Vagina (tissue), 2 donors: ENCODE results near the gene EFHD1. TPM values are rescaled to one million over a fixed set of nuclear protein-coding genes. Genes with fewer than 3 reads are reported as not detected.

Experiments used
- DNase-seq, 2 donors: peaks; one replicate each; pipeline ENCODE4 v3.0.0-alpha.2; 2017; ENCODE audit errors: extremely low spot score in 2 of 2
- H3K27ac ChIP-seq: fragments of 200-600 bp; sonication (generic); one replicate; pipeline ENCODE4 v1.5.1; 2019
- H3K27me3 ChIP-seq: fragments of 200-600 bp; sonication (generic); one replicate; pipeline ENCODE4 v1.5.1; 2019
- H3K36me3 ChIP-seq, 2 donors: fragments of 200-600 bp; sonication (generic); one replicate each; pipeline ENCODE4 v1.5.1; 2017 to 2019
- H3K4me1 ChIP-seq: fragments of 200-600 bp; sonication (generic); one replicate; pipeline ENCODE4 v1.5.1; 2019
- H3K4me3 ChIP-seq, 2 donors: fragments of 200-600 bp; sonication (generic); 1 replicate in 1 of 2; 2 replicates in 1 of 2; pipeline ENCODE4 v1.5.1; 2016 to 2019
- H3K9me3 ChIP-seq: fragments of 200-600 bp; sonication (generic); one replicate; pipeline ENCODE4 v1.5.1; 2019
- POLR2A ChIP-seq, 2 donors: fragments of 450-650 bp; IDR thresholded peaks; one replicate each; pipeline ENCODE4 v1.6.1; 2017; ENCODE audit warnings: antibody characterized with exemption in 2 of 2, mild to moderate bottlenecking in 2 of 2, moderate library complexity in 2 of 2
- POLR2AphosphoS5 ChIP-seq, 2 donors: sonication (generic); formaldehyde crosslinking; IDR thresholded peaks; one replicate each; pipeline ENCODE4 v1.9.0; 2017; ENCODE audit warnings: antibody characterized with exemption in 2 of 2, mild to moderate bottlenecking in 2 of 2, low read depth in 1 of 2; ENCODE audit not compliant: insufficient read depth in 1 of 2
- intact Hi-C: fragments of 100-400 bp; cut with DNase I; formaldehyde crosslinking; loops from one replicate; pipeline ENCODE4 v1.15.1; 2023
- total RNA-seq: library from RNA; depleted of rRNA; stranded (reverse); fragments of >200 nt; gene quantifications from one replicate; pipeline ENCODE4 v1.2.3, GENCODE V29; 2016
- TF ChIP-seq, protein P1 (sequence below), 3 experiments: fragments of 450-650 bp in 2 of 3; fragments of 200-600 bp in 1 of 3; sonication (generic) in 1 of 3; IDR thresholded peaks; one replicate each; pipeline ENCODE4 v1.5.1; 2017 to 2019; ENCODE audit warnings: antibody characterized with exemption in 3 of 3, mild to moderate bottlenecking in 2 of 3, moderate library complexity in 2 of 3

The EFHD1 gene
- total RNA-seq, 1 donor from 2014 or later = 22.6 TPM

DNA sequence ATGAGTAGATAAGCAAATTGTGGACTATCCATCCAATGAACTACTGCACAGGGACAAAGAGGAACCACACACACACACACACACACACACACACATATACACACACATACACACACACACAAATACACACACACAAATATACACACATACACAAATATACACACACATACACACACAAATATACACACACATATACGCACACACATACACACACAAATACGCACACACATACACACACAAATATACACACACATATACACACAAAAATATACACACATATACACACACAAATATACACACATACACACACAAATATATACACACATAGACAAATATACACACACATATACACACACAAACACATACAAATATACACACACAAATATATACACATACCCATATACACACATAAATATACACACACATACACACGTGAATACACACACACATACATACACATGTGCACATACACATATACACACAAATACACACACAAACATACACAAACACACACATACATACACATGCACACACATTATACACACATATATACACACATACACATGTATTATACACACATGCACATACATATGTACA, 19.8 kb upstream of the EFHD1 start:
- Histone ChIP-seq H3K9me3 (no peaks in the 10 kb centered on the region), H3K27me3 (no peaks in the 10 kb centered on the region), H3K36me3 (no peaks in the 10 kb centered on the region), H3K27ac (no peak overlapping the region), H3K4me1 (no peaks in the 10 kb centered on the region), H3K4me3 (no peak overlapping the region)
- intact Hi-C loops = no loop called here
- no peak for DNase-seq
- TF ChIP-seq POLR2A (IDR thresholded peaks at IDR 0.05) (no peak), POLR2AphosphoS5 (IDR thresholded peaks at IDR 0.05; ENCODE audit: insufficient read depth in 1 of 2, low read depth in 1 of 2) (no peak)
- TF ChIP-seq, protein P1, sequence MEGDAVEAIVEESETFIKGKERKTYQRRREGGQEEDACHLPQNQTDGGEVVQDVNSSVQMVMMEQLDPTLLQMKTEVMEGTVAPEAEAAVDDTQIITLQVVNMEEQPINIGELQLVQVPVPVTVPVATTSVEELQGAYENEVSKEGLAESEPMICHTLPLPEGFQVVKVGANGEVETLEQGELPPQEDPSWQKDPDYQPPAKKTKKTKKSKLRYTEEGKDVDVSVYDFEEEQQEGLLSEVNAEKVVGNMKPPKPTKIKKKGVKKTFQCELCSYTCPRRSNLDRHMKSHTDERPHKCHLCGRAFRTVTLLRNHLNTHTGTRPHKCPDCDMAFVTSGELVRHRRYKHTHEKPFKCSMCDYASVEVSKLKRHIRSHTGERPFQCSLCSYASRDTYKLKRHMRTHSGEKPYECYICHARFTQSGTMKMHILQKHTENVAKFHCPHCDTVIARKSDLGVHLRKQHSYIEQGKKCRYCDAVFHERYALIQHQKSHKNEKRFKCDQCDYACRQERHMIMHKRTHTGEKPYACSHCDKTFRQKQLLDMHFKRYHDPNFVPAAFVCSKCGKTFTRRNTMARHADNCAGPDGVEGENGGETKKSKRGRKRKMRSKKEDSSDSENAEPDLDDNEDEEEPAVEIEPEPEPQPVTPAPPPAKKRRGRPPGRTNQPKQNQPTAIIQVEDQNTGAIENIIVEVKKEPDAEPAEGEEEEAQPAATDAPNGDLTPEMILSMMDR (IDR thresholded peaks at IDR 0.05) = no peak

DNA sequence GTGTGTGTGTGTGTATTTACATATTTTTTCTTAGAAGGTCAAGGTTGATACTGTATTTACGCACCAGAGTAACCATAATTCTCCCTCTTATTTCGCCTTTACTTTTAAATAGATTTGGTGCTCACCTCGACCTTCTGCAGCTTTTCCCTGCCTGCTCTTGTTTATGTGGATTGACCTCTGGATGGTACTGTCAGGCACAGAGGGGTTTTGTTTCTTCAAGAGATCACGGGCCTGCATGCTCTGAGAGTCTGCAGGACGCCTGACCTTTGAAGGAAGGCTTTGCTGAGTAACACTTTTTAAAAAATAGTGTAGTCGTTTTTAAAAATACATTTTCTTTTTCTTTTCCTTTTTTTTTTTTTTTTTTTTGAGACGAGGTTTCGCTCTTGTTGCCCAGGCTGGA, 18.1 kb upstream of the EFHD1 start:
- intact Hi-C loops = no loop called here
- no peaks in the 10 kb centered on the region for H3K4me1 ChIP-seq
- no peak overlapping the region for H3K4me3 ChIP-seq
- no peak for DNase-seq
- no peaks in the 10 kb centered on the region for H3K27me3 ChIP-seq
- no peaks in the 10 kb centered on the region for H3K36me3 ChIP-seq
- H3K9me3 ChIP-seq = no peaks in the 10 kb centered on the region
- H3K27ac ChIP-seq = no peak overlapping the region
- TF ChIP-seq POLR2A (IDR thresholded peaks at IDR 0.05) (no peak), POLR2AphosphoS5 (IDR thresholded peaks at IDR 0.05; ENCODE audit: insufficient read depth in 1 of 2, low read depth in 1 of 2) (no peak)
- TF ChIP-seq, protein P1 (IDR thresholded peaks at IDR 0.05) = no peak

- Histone ChIP-seq H3K27ac (no peak overlapping the region), H3K4me3 (no peak overlapping the region)
- DNase-seq = no peak
These were observed 12.2 kb upstream of the EFHD1 start for GRCh38 chr2:232621186-232621585.

GRCh38 chr2:232622563-232622962, 10.8 kb upstream of the EFHD1 start:
- H3K27ac ChIP-seq = no peak overlapping the region
- intact Hi-C loops = no loop called here
- TF ChIP-seq POLR2A (IDR thresholded peaks at IDR 0.05) (no peak), POLR2AphosphoS5 (IDR thresholded peaks at IDR 0.05; ENCODE audit: insufficient read depth in 1 of 2, low read depth in 1 of 2) (no peak)
- TF ChIP-seq, protein P1 (IDR thresholded peaks at IDR 0.05) = no peak
- H3K9me3 ChIP-seq = no peaks in the 10 kb centered on the region
- no peaks in the 10 kb centered on the region for H3K36me3 ChIP-seq
- H3K27me3 ChIP-seq = no peaks in the 10 kb centered on the region
- no peak for DNase-seq
- H3K4me1 ChIP-seq = no peaks in the 10 kb centered on the region
- no peak overlapping the region for H3K4me3 ChIP-seq

More at GRCh38 chr2:232621186-232621585, 12.2 kb upstream of the EFHD1 start:
- Histone ChIP-seq H3K36me3 (no peaks in the 10 kb centered on the region), H3K9me3 (no peaks in the 10 kb centered on the region), H3K4me1 (no peaks in the 10 kb centered on the region), H3K27me3 (no peaks in the 10 kb centered on the region)
- intact Hi-C loops = no loop called here
- TF ChIP-seq, protein P1 (IDR thresholded peaks at IDR 0.05) = no peak
- no peak for TF ChIP-seq POLR2AphosphoS5 (IDR thresholded peaks at IDR 0.05; ENCODE audit: insufficient read depth in 1 of 2, low read depth in 1 of 2)
- no peak for TF ChIP-seq POLR2A (IDR thresholded peaks at IDR 0.05)
